Putamen (tissue), 1 donor: ENCODE data around the gene FGF12.

Experiments used
- DNase-seq: peaks from one replicate; pipeline ENCODE4 v3.0.0-alpha.2; 2016; ENCODE audit warnings: low spot score

Gene FGF12

GRCh38 chr3:192684151-192684550 is 43.2 kb downstream of the FGF12 start:
- DNase-seq, result no peak

- no peak for DNase-seq
Measured at GRCh38 chr3:192675958-192676649, 51.2 kb downstream of the FGF12 start.

- no peak for DNase-seq
Measured at GRCh38 chr3:192655628-192656027, 71.7 kb downstream of the FGF12 start.

- no peak for DNase-seq
Measured at GRCh38 chr3:192655040-192655439, 72.3 kb downstream of the FGF12 start.

GRCh38 chr3:192653862-192654261 is 73.5 kb downstream of the FGF12 start:
- DNase-seq, result no peak

- no peak for DNase-seq
Measured at GRCh38 chr3:192652727-192653126, 74.6 kb downstream of the FGF12 start.

- no peak for DNase-seq
Measured at GRCh38 chr3:192651836-192652512, 75.4 kb downstream of the FGF12 start.

GRCh38 chr3:192645437-192645836 is 81.9 kb downstream of the FGF12 start:
- DNase-seq, result no peak

GRCh38 chr3:192642651-192643050 is 84.7 kb downstream of the FGF12 start:
- DNase-seq, result no peak

- no peak for DNase-seq
Measured at GRCh38 chr3:192641919-192642318, 85.4 kb downstream of the FGF12 start.

GRCh38 chr3:192639987-192640386 is 87.4 kb downstream of the FGF12 start:
- no peak for DNase-seq

GRCh38 chr3:192637803-192638202 is 89.5 kb downstream of the FGF12 start:
- no peak for DNase-seq

- DNase-seq, result no peak
Measured at GRCh38 chr3:192636517-192637444, 90.6 kb downstream of the FGF12 start.

GRCh38 chr3:192629429-192629828 is 97.9 kb downstream of the FGF12 start:
- no peak for DNase-seq

GRCh38 chr3:192621909-192622308 is 105.4 kb downstream of the FGF12 start:
- DNase-seq, result no peak

- DNase-seq, result no peak
Measured at GRCh38 chr3:192620275-192620674, 107.1 kb downstream of the FGF12 start.

- DNase-seq, result peak; percentile 45
Measured at GRCh38 chr3:192611411-192611810, 115.9 kb downstream of the FGF12 start.

- no peak for DNase-seq
Measured at GRCh38 chr3:192608726-192609600, 118.4 kb downstream of the FGF12 start.

GRCh38 chr3:192607798-192608197 is 119.5 kb downstream of the FGF12 start:
- no peak for DNase-seq

- DNase-seq, result no peak
Measured at GRCh38 chr3:192597913-192598312, 129.4 kb downstream of the FGF12 start.

GRCh38 chr3:192597506-192597905 is 129.8 kb downstream of the FGF12 start:
- DNase-seq, result no peak

- DNase-seq, result no peak
Measured at GRCh38 chr3:192578729-192579128, 148.6 kb downstream of the FGF12 start.
